Frontal cortex (tissue), 4 donors: ENCODE results near the gene LCAT. TPM values are rescaled to one million over a fixed set of nuclear protein-coding genes. Genes with fewer than 3 reads are reported as not detected.
"Not testable (repeated sequence)": the region's sequence is repeated elsewhere in the genome, so short reads cannot be mapped to it uniquely, and the experiment has no call there.

Source experiments
- DNase-seq, 2 donors: peaks; one replicate each; pipeline ENCODE4 v3.0.0; 2012; ENCODE audit warnings: low spot score in 2 of 2
- FAIRE-seq: peaks from 2 replicates; lab custom pipeline; 2012; peaks lifted over from hg19 to GRCh38; lab: Jason Lieb, UNC
- total RNA-seq: library from RNA; depleted of rRNA; stranded (reverse); fragments of >200 nt; gene quantifications from one replicate; pipeline ENCODE4 v1.2.3, GENCODE V29; 2014
- donor health status: control.
- donor health status: control.
- donor health status: control.

The LCAT gene
- total RNA-seq, 1 donor from 2014 or later: 0.82 TPM

DNA sequence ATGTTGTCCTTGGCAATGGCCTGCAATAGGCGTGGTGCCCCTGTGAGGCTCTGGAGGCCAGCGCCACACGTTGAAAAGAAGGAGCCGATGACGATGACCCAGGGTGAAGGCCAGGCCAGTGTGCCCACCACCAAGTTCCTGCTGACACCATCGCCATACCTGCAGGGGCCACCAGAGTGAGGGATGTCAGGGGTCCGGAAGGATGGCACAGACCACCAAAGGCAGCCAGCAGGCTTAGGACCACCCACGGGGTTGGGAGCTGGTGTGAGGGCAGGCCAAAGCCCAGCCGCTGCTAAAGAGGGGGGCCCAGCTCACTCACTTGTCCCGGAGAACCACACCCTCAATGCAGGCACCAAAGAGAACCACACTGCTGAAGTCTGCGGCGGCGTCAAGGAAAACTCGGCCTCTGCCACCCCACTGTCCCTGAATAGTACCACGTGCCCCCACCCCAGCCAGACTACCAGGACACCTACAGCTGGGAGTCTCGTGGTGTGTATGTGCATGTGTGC lies 6.5 kb upstream of the LCAT start:
- FAIRE-seq (no peak), DNase-seq (no peak)

GRCh38 chr16:67949645-67950044 lies 5.7 kb upstream of the LCAT start:
- no peak for DNase-seq
- no peak for FAIRE-seq

DNA sequence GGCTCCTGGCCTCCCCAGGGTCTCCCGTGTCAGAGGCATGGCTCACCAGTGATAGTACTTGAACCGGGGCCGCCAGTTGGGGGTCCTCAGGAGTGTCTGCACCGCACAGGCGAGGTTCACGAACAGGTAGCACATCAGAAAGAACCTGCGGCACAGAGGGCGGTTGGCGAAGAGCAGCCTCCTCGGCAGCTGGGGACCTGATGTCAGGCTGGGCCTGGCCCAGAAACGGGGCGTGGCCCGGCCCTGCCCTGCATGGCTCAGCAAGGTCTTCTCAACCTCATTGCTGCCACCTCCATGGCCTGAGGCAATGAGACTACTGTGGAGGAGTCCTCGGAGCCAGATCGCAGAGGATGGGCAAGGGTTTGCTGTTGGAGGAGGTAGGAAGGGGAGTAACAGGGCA lies 4.1 kb upstream of the LCAT start:
- DNase-seq (no peak), FAIRE-seq (no peak)

DNA sequence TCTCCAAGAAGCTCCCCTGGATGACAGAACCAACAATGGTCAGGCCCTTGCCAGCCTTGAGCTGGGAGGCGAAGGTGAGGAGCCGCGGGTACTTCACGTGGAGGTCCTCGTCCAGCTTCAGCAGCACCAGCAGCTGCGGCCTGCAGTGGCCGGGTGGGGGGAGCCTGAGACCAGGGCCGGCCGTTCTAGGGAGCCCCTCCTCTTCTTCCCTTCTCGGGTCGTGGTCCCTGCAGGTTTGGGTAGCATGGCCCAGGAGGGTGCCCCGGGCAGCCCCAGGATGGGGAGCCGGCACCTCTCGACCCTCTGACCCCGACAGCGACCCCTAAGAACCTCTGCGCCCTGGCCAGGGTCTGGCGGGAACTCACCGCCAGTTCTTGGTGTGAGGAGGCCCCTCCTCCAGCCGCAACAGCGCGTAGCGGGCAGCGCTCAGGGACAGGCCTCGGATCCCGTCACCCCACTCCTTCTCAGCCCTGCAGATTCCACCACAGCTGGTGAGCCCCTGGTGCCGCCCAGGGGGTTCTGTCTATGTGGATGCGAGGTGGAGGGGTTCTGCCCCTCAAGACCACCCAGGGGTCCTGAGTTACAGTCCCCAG lies 3.1 kb upstream of the LCAT start:
- FAIRE-seq: no peak
- DNase-seq: no peak

DNA sequence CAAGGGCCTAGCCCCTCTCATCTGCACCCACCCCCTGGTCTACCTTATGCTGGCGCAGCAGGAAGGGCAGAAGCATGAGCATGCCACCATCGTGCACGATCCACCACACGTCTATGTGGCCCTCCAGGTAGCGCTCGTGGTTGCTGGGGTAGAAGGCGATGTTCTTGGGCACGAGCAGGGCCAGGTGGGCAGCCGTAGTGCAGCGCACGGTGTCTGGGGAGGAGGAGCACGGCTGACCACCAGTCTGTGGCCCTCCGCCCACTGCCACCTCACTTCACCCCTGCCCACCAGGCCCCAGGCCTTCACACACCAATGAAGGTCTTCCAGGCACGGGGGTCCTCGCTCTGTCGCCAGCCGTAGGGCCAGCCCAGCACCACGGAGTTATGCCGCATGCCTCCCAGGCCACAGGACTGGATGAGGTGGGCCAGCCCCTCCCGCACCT lies 2.2 kb upstream of the LCAT start:
- DNase-seq (no peak), FAIRE-seq (no peak)

DNA sequence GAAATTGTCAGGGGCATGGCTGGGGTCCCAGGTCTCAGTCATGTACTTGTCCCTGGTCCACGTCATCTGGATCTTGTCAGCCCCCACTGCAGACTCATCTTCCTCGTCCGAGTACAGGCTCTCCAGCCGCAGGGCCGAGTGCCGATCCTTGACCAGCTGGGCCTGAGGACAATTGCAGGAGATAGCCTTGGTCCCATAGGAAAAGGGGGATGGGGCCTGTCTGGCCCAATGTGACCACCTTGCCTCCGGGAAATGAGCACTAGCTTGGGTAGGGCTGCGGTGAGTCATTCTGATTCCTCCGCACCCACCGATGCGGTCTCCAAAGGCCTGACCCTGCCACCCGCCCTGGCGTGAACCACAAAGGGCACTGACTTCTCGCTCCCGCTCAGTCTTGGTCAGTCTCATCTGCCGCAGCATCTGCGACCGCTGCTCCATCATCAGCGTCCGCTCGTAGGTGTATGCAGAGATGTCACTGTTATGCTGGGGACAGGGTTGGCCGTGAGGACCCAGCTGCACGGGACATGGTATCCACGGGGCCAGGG lies 1.5 kb upstream of the LCAT start:
- DNase-seq (no peak), FAIRE-seq (no peak)

GRCh38 chr16:67944690-67945391 lies 921 bp upstream of the LCAT start:
- no peak for FAIRE-seq
- DNase-seq: no peak

DNA sequence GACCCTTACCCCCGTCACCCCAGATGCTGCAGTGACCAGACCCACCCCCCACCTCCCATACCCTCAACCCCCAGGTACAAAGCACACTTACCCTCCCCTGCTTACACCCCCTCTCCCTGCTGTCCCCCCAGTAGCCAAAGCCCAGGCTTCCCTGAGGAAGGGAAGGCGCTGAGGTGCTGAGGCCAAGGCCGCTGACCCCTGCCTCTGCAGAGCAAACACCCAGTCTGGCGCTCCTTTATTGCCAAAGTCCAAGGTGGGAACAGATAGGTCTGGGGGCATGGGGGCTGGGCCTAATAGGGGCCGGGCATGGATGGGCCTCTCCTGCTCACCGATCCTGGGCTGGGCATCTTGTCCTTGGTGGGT lies 683 bp downstream of the LCAT start:
- no peak for FAIRE-seq
- no peak for DNase-seq

- FAIRE-seq (no peak), DNase-seq (no peak)
Measured at GRCh38 chr16:67942510-67943255, 1.2 kb downstream of the LCAT start.

DNA sequence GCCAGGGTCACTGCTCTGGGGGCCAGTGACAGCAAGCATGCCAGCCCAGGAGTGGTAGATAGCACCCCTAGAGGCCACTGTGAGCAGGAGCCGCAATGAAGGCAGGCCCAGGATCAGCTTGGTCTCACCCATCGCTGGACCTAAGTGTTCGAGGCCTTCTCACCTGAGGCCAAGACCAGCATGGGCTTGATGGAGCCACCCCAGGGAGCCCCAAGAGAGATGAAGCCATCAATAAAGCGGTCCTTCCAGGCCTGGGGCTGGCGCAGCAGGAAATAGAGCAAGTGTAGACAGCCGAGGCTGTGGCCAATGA lies 1.8 kb downstream of the LCAT start:
- DNase-seq (peak in 1 of 2 donors; percentile 54), FAIRE-seq (no peak)

DNA sequence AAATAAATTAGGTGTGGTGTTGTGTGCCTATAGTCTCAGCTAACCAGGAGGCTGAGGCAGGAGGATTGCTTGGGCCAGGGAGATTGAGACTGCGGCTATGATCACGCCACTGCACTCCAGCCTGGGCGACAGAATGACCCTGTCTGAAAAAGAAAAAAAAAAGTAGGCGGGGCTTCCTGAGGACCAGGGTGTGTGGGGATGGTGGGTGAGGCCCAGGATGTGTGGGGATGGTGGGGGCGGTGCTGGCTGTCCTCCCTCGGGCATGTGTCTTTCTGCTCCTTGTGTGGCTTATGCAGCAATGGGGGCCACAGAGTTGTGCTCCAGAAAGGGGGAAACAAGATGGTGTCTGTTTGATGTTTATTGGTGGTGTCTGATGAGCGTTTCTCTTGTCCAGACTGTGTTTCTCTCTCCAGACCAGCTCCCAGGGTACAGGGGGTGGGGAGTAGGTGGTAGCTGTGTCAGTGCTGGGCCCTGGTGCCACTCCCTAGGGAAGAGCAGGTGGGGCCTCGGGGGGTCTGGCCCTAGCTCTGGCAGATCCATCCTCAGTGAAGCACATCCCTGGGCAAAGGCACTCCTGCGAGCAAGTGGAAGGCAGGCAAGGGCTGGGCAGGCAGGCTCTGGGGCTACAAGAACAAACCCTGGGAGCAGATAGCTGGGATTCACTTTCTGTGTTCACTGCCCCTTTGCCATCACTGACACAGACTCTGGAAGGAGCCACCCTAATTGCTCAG lies 2.3 kb downstream of the LCAT start:
- FAIRE-seq: no peak

GRCh38 chr16:67940446-67941089 lies 3.4 kb downstream of the LCAT start:
- FAIRE-seq (no peak), DNase-seq (no peak)

More for the DNA sequence above, 2.3 kb downstream of the LCAT start:
- no peak for DNase-seq

DNA sequence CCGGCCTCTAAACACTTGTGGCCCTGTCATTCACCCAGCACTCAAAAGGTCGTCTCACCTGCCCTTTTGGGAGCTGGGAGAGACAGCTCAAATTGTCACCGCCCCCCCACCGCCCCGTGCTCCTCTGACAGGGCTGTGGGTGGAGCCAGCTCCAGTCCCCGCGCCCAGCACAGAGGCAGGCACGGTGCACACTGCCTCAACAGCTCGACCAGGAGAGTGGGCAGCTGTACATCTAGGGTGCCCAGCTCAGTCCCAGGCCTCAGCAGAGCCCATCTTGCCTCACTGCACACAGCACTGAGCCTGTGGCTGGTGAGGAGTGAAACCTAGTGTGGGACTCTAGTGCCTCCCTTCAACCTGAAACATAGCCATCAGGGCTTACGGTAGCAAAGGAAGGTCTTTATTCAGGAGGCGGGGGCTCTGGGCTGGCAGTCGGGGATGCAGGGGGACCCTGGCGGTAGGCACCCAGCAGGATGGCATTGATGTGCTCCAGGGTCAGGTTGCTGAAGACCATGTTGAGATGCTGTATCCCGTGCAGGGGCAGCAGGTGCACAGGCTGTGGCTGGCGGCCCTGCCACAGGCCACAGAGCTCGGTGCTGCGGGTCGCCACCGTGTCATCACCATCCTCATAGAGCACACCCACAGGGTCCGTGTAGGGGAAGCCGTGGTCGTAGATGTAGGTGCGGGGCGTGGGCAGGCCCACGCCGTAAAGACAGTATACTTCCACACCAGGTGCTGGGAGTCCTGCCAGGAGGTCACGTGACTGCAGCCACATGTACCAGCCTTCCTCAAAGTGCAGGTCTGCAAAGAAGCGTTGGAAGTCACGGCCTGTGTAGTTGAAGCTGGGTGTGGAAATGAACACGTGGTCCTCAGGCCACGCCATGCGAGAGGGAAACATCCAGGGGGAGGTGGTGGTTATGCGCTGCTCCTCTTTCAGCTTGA lies 4.1 kb downstream of the LCAT start:
- no peak for FAIRE-seq

DNA sequence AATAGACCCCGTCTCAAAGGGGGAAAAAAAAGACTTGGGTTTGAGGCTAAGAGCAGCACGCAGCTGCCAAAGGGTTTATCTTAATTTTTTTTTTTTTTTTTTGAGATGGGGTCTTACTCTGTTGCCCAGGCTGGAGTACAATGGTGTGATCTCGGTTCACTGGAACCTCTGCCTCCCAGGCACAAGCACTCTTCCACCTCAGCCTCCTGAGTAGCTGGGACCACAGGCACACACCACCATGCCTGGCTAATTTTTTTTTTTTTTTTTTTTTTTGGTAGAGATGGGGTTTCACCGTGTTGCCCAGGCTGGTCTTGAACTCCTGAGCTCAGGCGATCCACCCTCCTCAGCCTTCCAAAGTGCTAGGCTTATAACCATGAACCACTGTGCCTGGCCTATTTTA lies 6.2 kb downstream of the LCAT start:
- FAIRE-seq, DNase-seq: not testable (repeated sequence)

More for the DNA sequence above, 4.1 kb downstream of the LCAT start:
- DNase-seq: no peak

DNA sequence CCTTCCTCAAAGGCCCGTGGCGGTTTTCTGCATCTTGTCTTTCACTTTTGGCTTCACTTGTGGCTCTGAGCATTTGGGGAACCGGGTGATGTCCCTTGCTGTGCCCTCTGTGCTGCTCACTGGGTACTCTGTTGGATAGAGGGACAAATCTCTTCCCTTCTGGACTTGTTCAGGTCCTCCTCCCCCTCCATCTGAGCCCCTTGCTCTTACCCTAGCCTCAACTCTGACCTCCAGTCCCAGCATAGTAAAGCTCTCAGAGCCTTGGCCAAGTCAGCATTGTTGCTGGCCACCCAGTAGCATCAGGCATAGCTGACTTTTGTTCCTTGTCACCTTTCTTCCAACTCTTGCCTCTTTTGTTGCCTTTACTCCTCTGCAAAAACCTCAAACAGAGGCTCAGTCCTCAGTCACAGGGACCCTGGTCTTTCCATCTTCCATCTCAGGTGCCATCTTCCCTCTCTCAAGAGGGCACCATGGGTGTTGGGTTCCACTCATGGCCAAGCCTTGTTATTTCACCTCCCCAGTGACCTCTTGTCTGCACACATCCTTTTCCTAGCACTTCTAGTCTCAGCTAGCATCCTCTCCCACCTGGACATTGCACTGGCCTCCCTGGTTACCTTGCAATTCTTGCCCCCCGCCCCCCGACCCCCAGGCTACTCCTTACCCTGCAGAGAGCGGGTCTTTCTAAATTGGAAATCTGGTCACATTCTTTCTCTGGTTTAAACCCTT lies 6.9 kb downstream of the LCAT start:
- FAIRE-seq: no peak
- DNase-seq: peak in 1 of 2 donors; percentile 57

DNA sequence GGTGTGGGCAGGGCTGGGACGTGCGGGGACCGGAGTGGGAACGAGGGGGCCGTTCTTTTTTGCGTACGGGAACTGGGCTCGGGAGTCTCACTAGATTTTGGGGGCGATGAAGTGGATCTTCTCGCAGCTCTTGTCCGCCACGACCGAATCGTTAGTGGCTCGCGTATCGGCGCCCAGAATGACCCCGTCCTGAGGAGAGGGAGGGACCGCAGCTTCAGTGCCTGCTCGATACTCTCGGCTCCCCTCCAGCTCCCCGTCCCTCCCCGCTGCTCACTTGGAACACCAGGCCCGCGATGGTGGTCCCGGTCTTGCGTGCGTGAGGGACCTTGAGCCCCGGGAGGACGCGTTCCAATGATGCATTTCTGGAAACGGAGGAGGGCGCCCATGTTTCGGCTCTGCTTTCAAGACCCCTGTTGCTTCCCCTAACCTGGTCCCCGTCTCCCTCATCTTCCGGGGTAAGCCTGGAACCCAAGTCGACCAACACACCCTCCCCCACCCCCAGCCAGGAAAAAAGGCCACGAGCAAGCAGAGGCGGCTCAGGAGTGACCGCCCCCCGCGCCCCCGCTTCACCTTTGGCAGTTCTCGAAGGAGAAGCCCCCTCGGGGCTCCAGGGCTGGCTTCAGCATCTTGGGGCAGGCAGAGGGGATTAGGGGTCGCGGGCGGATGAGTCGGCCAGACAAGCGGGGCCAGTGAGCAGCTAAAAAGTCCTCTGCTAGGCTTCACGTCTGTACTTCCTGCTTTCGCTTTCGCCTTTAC lies 7.6 kb downstream of the LCAT start, which contains the start of gene PSMB10:
PSMB10 (minus strand) TSS at position 727 of the 756 bp plus-strand sequence; CDS start at position 626, 101 bp downstream.
- FAIRE-seq (no peak), DNase-seq (peak in 1 of 2 donors; percentile 65)
